ENCODE results near the gene CALHM4. TPM values are rescaled to one million over a fixed set of nuclear protein-coding genes. Genes with fewer than 3 reads are reported as not detected.

CALHM4 gene
- total and polyA plus RNA-seq, 2 of the 4 experiments (the other 2 are of a cell fraction): 0.07 TPM; not detected in 1

GRCh38 chr6:116507324-116507723 lies 46.2 kb upstream of the CALHM4 start:
- no peak overlapping the region for H2AFZ ChIP-seq (replicated peaks; ENCODE audit: low read length, poor library complexity)
- no peaks in the 10 kb centered on the region for H3K36me3 ChIP-seq (ENCODE audit: control insufficient read depth, insufficient read depth, low read length)
- no peak overlapping the region for H2BK15ac ChIP-seq (ENCODE audit: low read depth, low read length)
- intact Hi-C loops (cut with micrococcal nuclease): no loop called here
- H3K4ac ChIP-seq (ENCODE audit: low read depth, low read length): no peak overlapping the region
- H3K56ac ChIP-seq (ENCODE audit: extremely low read depth, insufficient read depth, low read length): no peak overlapping the region
- peaks cover 3 to 8% of the 10 kb centered on the region in 2 experiments; a peak in 2 of 4 replicates for H3K79me1 ChIP-seq (ENCODE audit: low read depth in 1 of 2, low read length in 2 of 2)
- no peak overlapping the region for H4K8ac ChIP-seq (ENCODE audit: low read depth in 2 of 2, low read length in 2 of 2)
- no peak overlapping the region for H3K4me3 ChIP-seq (ENCODE audit: insufficient read depth, low read depth, low read length)
- H3K27me3 ChIP-seq (ENCODE audit: control insufficient read depth, insufficient read depth, low read length): no peaks in the 10 kb centered on the region
- H4K5ac ChIP-seq (ENCODE audit: low read depth, low read length): no peak overlapping the region
- no peak overlapping the region for H3K14ac ChIP-seq (replicated peaks; ENCODE audit: low read depth, low read length)
- H3K27ac ChIP-seq (ENCODE audit: insufficient read depth, low read length): no peak overlapping the region
- H3K23ac ChIP-seq (ENCODE audit: low read depth, low read length): no peak overlapping the region
- dilution Hi-C loops (cut with HindIII; ENCODE audit: low sequenced_read_pairs, unreplicated experiment): no loop called here
- in situ Hi-C loops (cut with MboI; ENCODE audit: low sequenced_read_pairs): no loop called here
- H2AK9ac ChIP-seq (replicated peaks; ENCODE audit: low read depth, low read length, poor library complexity): no peak overlapping the region
- H3K4me2 ChIP-seq (ENCODE audit: low read depth, low read length): no peak overlapping the region; the same call in 1 of the 2 replicates
- H2BK120ac ChIP-seq (ENCODE audit: low read depth, low read length): no peak overlapping the region
- H4K20me1 ChIP-seq (ENCODE audit: insufficient read depth, low read length): no peaks in the 10 kb centered on the region
- TF ChIP-seq CEBPB (IDR thresholded peaks at IDR 0.05; ENCODE audit: low read depth, low read length): peak; percentile 71
- peak; percentile 50 for TF ChIP-seq FOS (IDR thresholded peaks at IDR 0.05; ENCODE audit: low read depth, low read length)
- TF ChIP-seq RCOR1 (IDR thresholded peaks at IDR 0.05; ENCODE audit: insufficient replicate concordance, low read length): no peak
- peak overlapping the region; percentile 31; the same call in 1 of the 2 replicates for H3K18ac ChIP-seq (ENCODE audit: low read depth, low read length)
- no CpG with 5 or more reads among the region's 3 CpGs for WGBS, 2 experiments (ENCODE audit: extremely low coverage in 2 of 2, insufficient read length in 1 of 2)
- H3K4me1 ChIP-seq (ENCODE audit: control insufficient read depth, insufficient read depth, low read length): peaks cover 1% of the 10 kb centered on the region; the same call in 1 of the 2 replicates
- no peaks in the 10 kb centered on the region for H3K9me1 ChIP-seq (ENCODE audit: insufficient read depth, low read length)
- BruUV-seq (replicated peaks): no TSS peak
- no peak for ATAC-seq (ENCODE audit: low read depth)
- peak overlapping the region; percentile 18 for H2BK5ac ChIP-seq (ENCODE audit: low read depth, low read length, poor library complexity, severe bottlenecking)
- ChIA-PET POLR2A (ENCODE audit: unreplicated experiment) (no interaction called here), CTCF (interaction anchor here (0.6 kb wide), 1 partner anchor 351 kb away, joined by 3 read pairs; no protein-coding TSS in a partner anchor)
- H4K91ac ChIP-seq (ENCODE audit: insufficient read depth, low read depth, low read length): no peak overlapping the region
- peak; percentile 75 for DNase-seq
- H3K9ac ChIP-seq (ENCODE audit: low read depth, low read length): no peak overlapping the region
- no peaks in the 10 kb centered on the region for H3K9me3 ChIP-seq (ENCODE audit: control insufficient read depth, insufficient read depth, low read length)
- no peak overlapping the region for H2BK20ac ChIP-seq (ENCODE audit: low read depth, low read length)
- no peak overlapping the region for H2AK5ac ChIP-seq (ENCODE audit: low read depth, low read length)
